ENCODE measurements around the gene HEXD. TPM values are rescaled to one million over a fixed set of nuclear protein-coding genes. Genes with fewer than 3 reads are reported as not detected.

The HEXD gene
- total RNA-seq, 1 donor from 2014 or later, result 21.9 TPM

- H3K4me1 Mint-ChIP-seq (ENCODE audit: unreplicated experiment), result peaks cover 15% of the 10 kb centered on the region
- no peak for DNase-seq (ENCODE audit: extremely low spot score, unreplicated experiment)
- no peaks in the 10 kb centered on the region for H3K27me3 Mint-ChIP-seq (ENCODE audit: unreplicated experiment)
- H3K27ac Mint-ChIP-seq (ENCODE audit: unreplicated experiment), result no peak overlapping the region
- no peaks in the 10 kb centered on the region for H3K9me3 Mint-ChIP-seq (ENCODE audit: unreplicated experiment)
- H3K4me3 Mint-ChIP-seq (ENCODE audit: unreplicated experiment), result no peak overlapping the region
- TF ChIP-seq, protein P1, sequence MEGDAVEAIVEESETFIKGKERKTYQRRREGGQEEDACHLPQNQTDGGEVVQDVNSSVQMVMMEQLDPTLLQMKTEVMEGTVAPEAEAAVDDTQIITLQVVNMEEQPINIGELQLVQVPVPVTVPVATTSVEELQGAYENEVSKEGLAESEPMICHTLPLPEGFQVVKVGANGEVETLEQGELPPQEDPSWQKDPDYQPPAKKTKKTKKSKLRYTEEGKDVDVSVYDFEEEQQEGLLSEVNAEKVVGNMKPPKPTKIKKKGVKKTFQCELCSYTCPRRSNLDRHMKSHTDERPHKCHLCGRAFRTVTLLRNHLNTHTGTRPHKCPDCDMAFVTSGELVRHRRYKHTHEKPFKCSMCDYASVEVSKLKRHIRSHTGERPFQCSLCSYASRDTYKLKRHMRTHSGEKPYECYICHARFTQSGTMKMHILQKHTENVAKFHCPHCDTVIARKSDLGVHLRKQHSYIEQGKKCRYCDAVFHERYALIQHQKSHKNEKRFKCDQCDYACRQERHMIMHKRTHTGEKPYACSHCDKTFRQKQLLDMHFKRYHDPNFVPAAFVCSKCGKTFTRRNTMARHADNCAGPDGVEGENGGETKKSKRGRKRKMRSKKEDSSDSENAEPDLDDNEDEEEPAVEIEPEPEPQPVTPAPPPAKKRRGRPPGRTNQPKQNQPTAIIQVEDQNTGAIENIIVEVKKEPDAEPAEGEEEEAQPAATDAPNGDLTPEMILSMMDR (IDR thresholded peaks at IDR 0.05), result no peak
- peaks cover 4% of the 10 kb centered on the region for H3K36me3 Mint-ChIP-seq (ENCODE audit: unreplicated experiment)
These were observed 26.9 kb downstream of the HEXD start for GRCh38 chr17:82444941-82445521.

DNA sequence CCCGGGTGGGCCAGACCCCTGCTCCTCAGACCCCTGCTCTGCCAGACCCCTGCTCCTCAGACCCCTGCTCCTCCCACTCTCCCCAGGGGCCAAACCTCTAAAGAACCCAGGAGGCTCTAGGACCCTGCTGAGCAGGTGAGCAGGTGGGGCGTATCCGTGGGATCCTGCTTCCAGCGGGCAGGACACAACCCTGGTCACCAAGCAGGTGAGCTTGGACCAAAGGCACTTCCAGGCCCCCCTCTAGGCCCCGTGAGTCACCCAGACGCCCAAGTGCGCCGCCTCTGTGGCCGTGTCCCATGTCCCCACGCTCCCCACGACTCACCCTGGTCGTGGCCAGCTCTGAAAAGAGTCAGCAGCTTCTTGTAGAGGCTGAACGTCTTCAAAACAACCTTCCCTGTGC is 27.4 kb downstream of the HEXD start:
- peaks cover 4% of the 10 kb centered on the region for H3K36me3 Mint-ChIP-seq (ENCODE audit: unreplicated experiment)
- no peaks in the 10 kb centered on the region for H3K27me3 Mint-ChIP-seq (ENCODE audit: unreplicated experiment)
- TF ChIP-seq, protein P1 (IDR thresholded peaks at IDR 0.05), result no peak
- no peak overlapping the region for H3K4me3 Mint-ChIP-seq (ENCODE audit: unreplicated experiment)
- no peak overlapping the region for H3K27ac Mint-ChIP-seq (ENCODE audit: unreplicated experiment)
- no peaks in the 10 kb centered on the region for H3K9me3 Mint-ChIP-seq (ENCODE audit: unreplicated experiment)
- H3K4me1 Mint-ChIP-seq (ENCODE audit: unreplicated experiment), result peaks cover 16% of the 10 kb centered on the region
- DNase-seq (ENCODE audit: extremely low spot score, unreplicated experiment), result no peak

DNA sequence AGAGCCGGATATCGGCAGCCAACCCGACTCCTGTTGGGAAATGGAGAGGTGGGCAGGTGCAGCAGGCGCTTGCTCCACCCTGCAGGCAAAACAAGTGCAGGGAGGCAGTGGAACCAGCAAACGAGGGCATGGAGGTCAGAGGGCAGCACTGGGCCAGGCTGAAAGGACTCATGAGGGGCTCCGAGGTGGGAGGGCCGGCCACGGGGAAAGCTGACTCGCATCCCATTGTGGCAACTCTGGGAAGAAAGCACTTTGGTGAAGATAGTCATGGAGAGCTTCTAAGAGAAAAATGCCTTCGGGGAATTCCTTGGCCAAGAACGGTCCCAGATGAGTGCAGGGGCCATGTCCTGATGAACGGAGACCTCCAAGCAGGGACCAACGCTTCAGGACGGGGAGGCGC is 28.0 kb downstream of the HEXD start:
- Mint-ChIP-seq H3K27me3 (ENCODE audit: unreplicated experiment) (no peaks in the 10 kb centered on the region), H3K9me3 (ENCODE audit: unreplicated experiment) (no peaks in the 10 kb centered on the region), H3K4me3 (ENCODE audit: unreplicated experiment) (no peak overlapping the region), H3K27ac (ENCODE audit: unreplicated experiment) (no peak overlapping the region), H3K36me3 (ENCODE audit: unreplicated experiment) (peaks cover 4% of the 10 kb centered on the region), H3K4me1 (ENCODE audit: unreplicated experiment) (peaks cover 16% of the 10 kb centered on the region)
- TF ChIP-seq, protein P1 (IDR thresholded peaks at IDR 0.05), result no peak
- DNase-seq (ENCODE audit: extremely low spot score, unreplicated experiment), result no peak

- TF ChIP-seq, protein P1 (IDR thresholded peaks at IDR 0.05), result no peak
- peaks cover 21% of the 10 kb centered on the region for H3K4me1 Mint-ChIP-seq (ENCODE audit: unreplicated experiment)
- no peaks in the 10 kb centered on the region for H3K9me3 Mint-ChIP-seq (ENCODE audit: unreplicated experiment)
- H3K27me3 Mint-ChIP-seq (ENCODE audit: unreplicated experiment), result no peaks in the 10 kb centered on the region
- no peak overlapping the region for H3K4me3 Mint-ChIP-seq (ENCODE audit: unreplicated experiment)
- peaks cover 4% of the 10 kb centered on the region for H3K36me3 Mint-ChIP-seq (ENCODE audit: unreplicated experiment)
- no peak for DNase-seq (ENCODE audit: extremely low spot score, unreplicated experiment)
- H3K27ac Mint-ChIP-seq (ENCODE audit: unreplicated experiment), result no peak overlapping the region
These were observed 28.5 kb downstream of the HEXD start for GRCh38 chr17:82446649-82447048.

- no peak for DNase-seq (ENCODE audit: extremely low spot score, unreplicated experiment)
- Mint-ChIP-seq H3K27ac (ENCODE audit: unreplicated experiment) (no peak overlapping the region), H3K36me3 (ENCODE audit: unreplicated experiment) (peaks cover 4% of the 10 kb centered on the region), H3K4me3 (ENCODE audit: unreplicated experiment) (no peak overlapping the region), H3K4me1 (ENCODE audit: unreplicated experiment) (peaks cover 21% of the 10 kb centered on the region), H3K9me3 (ENCODE audit: unreplicated experiment) (no peaks in the 10 kb centered on the region), H3K27me3 (ENCODE audit: unreplicated experiment) (no peaks in the 10 kb centered on the region)
- TF ChIP-seq, protein P1 (IDR thresholded peaks at IDR 0.05), result no peak
These were observed 29.7 kb downstream of the HEXD start for GRCh38 chr17:82447876-82448275.

Data from osteocyte (in vitro differentiated cells).